ENCODE results near the gene AEBP1. TPM values are rescaled to one million over a fixed set of nuclear protein-coding genes. Genes with fewer than 3 reads are reported as not detected.

Gene AEBP1
- total and polyA plus RNA-seq, 9 of the 15 experiments (the other 6 are each of a cell fraction or from before 2014, with no cell fraction given), result 0.03 to 0.78 (median 0.30) TPM; not detected in 2

DNA sequence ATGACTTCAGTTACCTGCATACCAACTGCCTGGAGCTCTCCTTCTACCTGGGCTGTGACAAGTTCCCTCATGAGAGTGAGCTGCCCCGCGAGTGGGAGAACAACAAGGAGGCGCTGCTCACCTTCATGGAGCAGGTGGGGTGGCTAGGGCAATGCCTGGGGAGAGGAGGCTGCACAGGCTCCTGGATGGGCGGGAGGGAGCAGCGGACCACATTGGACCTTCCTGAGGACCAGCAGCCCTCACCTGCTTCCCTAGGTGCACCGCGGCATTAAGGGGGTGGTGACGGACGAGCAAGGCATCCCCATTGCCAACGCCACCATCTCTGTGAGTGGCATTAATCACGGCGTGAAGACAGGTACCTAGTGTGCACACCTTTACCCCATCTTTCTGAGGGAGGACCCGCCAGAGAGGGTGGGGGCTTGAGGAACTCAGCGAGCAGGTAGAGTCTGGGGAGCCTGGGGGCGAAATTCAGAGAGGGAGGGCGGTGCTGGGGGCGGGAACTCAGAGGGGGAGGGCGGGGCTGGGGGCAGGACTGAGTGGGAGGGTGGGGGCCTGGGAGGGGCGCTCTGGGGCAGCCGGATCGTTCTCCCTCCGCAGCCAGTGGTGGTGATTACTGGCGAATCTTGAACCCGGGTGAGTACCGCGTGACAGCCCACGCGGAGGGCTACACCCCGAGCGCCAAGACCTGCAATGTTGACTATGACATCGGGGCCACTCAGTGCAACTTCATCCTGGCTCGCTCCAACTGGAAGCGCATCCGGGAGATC is 9.0 kb downstream of the AEBP1 start (continued):
- TF ChIP-seq ZNF217 (CRISPR knock-in tag; IDR thresholded peaks at IDR 0.05) (no peak), CBX8 (IDR thresholded peaks at IDR 0.05; ENCODE audit: borderline replicate concordance, extremely low read depth, low read depth, low read length, poor library complexity, severe bottlenecking) (no peak), ZNF695 (CRISPR knock-in tag; IDR thresholded peaks at IDR 0.05) (no peak), MEF2A (IDR thresholded peaks at IDR 0.05; ENCODE audit: control insufficient read depth, low read depth, low read length) (no peak), BHLHE40 (IDR thresholded peaks at IDR 0.05; ENCODE audit: low read length) (no peak), RBM15 (IDR thresholded peaks at IDR 0.05; ENCODE audit: insufficient read depth, low read length) (no peak), FOXA1 (IDR thresholded peaks at IDR 0.05; ENCODE audit: borderline replicate concordance) (no peak), RNF2 (IDR thresholded peaks at IDR 0.05) (no peak), WHSC1 (IDR thresholded peaks at IDR 0.05; ENCODE audit: low read length) (no peak), HNRNPK (IDR thresholded peaks at IDR 0.05; ENCODE audit: low read depth, low read length, poor library complexity, severe bottlenecking) (no peak), POLR2B (IDR thresholded peaks at IDR 0.05; ENCODE audit: low read depth, partially characterized antibody) (peak; percentile 52), MBD2 (IDR thresholded peaks at IDR 0.05; ENCODE audit: borderline replicate concordance, low read depth) (no peak), NCOA2 (IDR thresholded peaks at IDR 0.05; ENCODE audit: partially characterized antibody in 2 of 2) (no peak), EZH2 (IDR thresholded peaks at IDR 0.05; ENCODE audit: borderline replicate concordance, low read depth, low read length) (no peak), ATF7 (IDR thresholded peaks at IDR 0.05) (no peak), KHSRP (IDR thresholded peaks at IDR 0.05) (no peak), TEAD1 (CRISPR knock-in tag; IDR thresholded peaks at IDR 0.05) (no peak)
- TF ChIP-seq, protein P1, sequence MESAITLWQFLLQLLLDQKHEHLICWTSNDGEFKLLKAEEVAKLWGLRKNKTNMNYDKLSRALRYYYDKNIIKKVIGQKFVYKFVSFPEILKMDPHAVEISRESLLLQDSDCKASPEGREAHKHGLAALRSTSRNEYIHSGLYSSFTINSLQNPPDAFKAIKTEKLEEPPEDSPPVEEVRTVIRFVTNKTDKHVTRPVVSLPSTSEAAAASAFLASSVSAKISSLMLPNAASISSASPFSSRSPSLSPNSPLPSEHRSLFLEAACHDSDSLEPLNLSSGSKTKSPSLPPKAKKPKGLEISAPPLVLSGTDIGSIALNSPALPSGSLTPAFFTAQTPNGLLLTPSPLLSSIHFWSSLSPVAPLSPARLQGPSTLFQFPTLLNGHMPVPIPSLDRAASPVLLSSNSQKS (CRISPR knock-in tag; IDR thresholded peaks at IDR 0.05), result no peak
- TF ChIP-seq, protein P2, sequence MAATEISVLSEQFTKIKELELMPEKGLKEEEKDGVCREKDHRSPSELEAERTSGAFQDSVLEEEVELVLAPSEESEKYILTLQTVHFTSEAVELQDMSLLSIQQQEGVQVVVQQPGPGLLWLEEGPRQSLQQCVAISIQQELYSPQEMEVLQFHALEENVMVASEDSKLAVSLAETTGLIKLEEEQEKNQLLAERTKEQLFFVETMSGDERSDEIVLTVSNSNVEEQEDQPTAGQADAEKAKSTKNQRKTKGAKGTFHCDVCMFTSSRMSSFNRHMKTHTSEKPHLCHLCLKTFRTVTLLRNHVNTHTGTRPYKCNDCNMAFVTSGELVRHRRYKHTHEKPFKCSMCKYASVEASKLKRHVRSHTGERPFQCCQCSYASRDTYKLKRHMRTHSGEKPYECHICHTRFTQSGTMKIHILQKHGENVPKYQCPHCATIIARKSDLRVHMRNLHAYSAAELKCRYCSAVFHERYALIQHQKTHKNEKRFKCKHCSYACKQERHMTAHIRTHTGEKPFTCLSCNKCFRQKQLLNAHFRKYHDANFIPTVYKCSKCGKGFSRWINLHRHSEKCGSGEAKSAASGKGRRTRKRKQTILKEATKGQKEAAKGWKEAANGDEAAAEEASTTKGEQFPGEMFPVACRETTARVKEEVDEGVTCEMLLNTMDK (IDR thresholded peaks at IDR 0.05; ENCODE audit: borderline replicate concordance, insufficient read depth, low read depth, low read length, poor library complexity, severe bottlenecking), result no peak
- TF ChIP-seq, protein P3, sequence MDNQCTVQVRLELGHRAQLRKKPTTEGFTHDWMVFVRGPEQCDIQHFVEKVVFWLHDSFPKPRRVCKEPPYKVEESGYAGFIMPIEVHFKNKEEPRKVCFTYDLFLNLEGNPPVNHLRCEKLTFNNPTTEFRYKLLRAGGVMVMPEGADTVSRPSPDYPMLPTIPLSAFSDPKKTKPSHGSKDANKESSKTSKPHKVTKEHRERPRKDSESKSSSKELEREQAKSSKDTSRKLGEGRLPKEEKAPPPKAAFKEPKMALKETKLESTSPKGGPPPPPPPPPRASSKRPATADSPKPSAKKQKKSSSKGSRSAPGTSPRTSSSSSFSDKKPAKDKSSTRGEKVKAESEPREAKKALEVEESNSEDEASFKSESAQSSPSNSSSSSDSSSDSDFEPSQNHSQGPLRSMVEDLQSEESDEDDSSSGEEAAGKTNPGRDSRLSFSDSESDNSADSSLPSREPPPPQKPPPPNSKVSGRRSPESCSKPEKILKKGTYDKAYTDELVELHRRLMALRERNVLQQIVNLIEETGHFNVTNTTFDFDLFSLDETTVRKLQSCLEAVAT (IDR thresholded peaks at IDR 0.05), result no peak
- TF ChIP-seq, protein P4, sequence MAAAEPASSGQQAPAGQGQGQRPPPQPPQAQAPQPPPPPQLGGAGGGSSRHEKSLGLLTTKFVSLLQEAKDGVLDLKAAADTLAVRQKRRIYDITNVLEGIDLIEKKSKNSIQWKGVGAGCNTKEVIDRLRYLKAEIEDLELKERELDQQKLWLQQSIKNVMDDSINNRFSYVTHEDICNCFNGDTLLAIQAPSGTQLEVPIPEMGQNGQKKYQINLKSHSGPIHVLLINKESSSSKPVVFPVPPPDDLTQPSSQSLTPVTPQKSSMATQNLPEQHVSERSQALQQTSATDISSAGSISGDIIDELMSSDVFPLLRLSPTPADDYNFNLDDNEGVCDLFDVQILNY (CRISPR knock-in tag; IDR thresholded peaks at IDR 0.05), result no peak
